Myocyte (in vitro differentiated cells): ENCODE data around the gene STK35. TPM values are rescaled to one million over a fixed set of nuclear protein-coding genes. Genes with fewer than 3 reads are reported as not detected.

Source experiments
- DNase-seq: peaks from one replicate; pipeline ENCODE4 v3.0.0-alpha.2; 2012; ENCODE audit warnings: low read depth
- total RNA-seq: library from RNA; depleted of rRNA; stranded (reverse); fragments of >200 nt; gene quantifications from 2 replicates; pipeline ENCODE4 v1.2.3, GENCODE V29; 2014

Gene STK35
- total RNA-seq, 1 donor from 2014 or later, result 10.5 TPM

GRCh38 chr20:2104236-2104635, 2.6 kb downstream of the STK35 start:
- no peak for DNase-seq

- no peak for DNase-seq
Observed at GRCh38 chr20:2108498-2108897, 6.9 kb downstream of the STK35 start.

- DNase-seq, result no peak
Observed at GRCh38 chr20:2108987-2109386, 7.4 kb downstream of the STK35 start.

GRCh38 chr20:2109425-2110210, 8.0 kb downstream of the STK35 start:
- no peak for DNase-seq

- no peak for DNase-seq
Observed at GRCh38 chr20:2112910-2113309, 11.3 kb downstream of the STK35 start.

- no peak for DNase-seq
Observed at GRCh38 chr20:2114127-2114959, 12.7 kb downstream of the STK35 start.

GRCh38 chr20:2114990-2115681, 13.5 kb downstream of the STK35 start:
- no peak for DNase-seq

GRCh38 chr20:2116170-2116940, 14.7 kb downstream of the STK35 start:
- no peak for DNase-seq

- no peak for DNase-seq
Observed at GRCh38 chr20:2118783-2119182, 17.2 kb downstream of the STK35 start.

- no peak for DNase-seq
Observed at GRCh38 chr20:2122936-2123335, 21.3 kb downstream of the STK35 start.

GRCh38 chr20:2123720-2124119, 22.1 kb downstream of the STK35 start:
- DNase-seq, result no peak

GRCh38 chr20:2124564-2125213, 23.1 kb downstream of the STK35 start:
- no peak for DNase-seq

GRCh38 chr20:2125474-2126112, 24.0 kb downstream of the STK35 start:
- DNase-seq, result no peak

- DNase-seq, result no peak
Observed at GRCh38 chr20:2127238-2127637, 25.6 kb downstream of the STK35 start.

- no peak for DNase-seq
Observed at GRCh38 chr20:2128542-2128941, 26.9 kb downstream of the STK35 start.

GRCh38 chr20:2130062-2130591, 28.5 kb downstream of the STK35 start:
- DNase-seq, result no peak

- no peak for DNase-seq
Observed at GRCh38 chr20:2130683-2131082, 29.1 kb downstream of the STK35 start.

- peak; percentile 46 for DNase-seq
Observed at GRCh38 chr20:2131366-2131765, 29.7 kb downstream of the STK35 start.

GRCh38 chr20:2132461-2132901, 30.9 kb downstream of the STK35 start:
- DNase-seq, result no peak
